ENCODE results near the gene KATNBL1.

The KATNBL1 gene, protein sequence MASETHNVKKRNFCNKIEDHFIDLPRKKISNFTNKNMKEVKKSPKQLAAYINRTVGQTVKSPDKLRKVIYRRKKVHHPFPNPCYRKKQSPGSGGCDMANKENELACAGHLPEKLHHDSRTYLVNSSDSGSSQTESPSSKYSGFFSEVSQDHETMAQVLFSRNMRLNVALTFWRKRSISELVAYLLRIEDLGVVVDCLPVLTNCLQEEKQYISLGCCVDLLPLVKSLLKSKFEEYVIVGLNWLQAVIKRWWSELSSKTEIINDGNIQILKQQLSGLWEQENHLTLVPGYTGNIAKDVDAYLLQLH

DNA sequence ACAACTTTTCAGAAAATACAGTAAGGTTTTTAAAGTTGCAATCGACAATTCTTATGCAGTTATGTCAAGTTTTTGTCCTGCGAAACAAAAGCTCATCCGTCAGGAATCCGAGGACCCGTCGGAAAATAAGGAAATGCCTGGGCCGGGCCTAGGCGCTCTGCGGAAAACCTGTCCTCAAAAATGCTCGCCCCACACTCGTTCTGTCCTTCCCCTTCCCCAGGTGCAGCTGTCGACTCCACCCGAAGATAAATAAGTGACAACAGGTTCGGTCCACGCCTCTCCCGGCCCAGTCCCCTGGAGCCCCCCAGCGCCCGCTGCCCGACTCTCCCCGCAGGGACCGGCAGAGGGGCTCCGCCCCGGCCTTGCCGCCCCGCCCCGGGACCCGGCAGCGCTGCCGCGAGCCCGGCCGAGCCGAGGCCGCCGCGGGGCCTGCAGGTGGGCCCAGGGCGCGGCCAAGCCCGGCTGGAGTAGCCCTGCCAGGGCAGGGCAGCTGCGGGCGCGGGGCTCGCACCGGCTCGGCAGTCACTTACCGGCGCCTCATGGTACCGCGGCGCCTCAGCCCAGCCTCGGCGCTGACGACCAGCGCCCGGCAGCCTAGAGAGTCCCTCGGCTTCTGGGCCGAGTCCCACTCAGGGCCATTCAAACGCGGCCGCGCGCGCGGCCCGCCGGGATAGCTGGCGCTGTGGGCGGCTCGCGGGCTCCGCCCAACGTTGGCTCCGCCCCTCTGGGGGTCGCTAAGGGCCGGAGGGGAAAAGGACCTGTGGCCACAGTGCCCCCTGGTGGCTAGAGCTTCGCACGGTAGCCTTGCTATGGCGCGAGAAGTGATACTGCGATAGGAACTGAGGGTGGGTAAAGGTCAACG lies at the start of gene KATNBL1:
KATNBL1 (minus strand) TSS at position 676 of the 862 bp plus-strand sequence. CDS start 46,420 bp downstream, outside the sequence.
- in situ Hi-C loops (cut with MboI; ENCODE audit: low sequenced_read_pairs): loop anchor here (10.0 kb wide), 1 partner anchor 145 kb away; no protein-coding TSS in a partner anchor

DNA sequence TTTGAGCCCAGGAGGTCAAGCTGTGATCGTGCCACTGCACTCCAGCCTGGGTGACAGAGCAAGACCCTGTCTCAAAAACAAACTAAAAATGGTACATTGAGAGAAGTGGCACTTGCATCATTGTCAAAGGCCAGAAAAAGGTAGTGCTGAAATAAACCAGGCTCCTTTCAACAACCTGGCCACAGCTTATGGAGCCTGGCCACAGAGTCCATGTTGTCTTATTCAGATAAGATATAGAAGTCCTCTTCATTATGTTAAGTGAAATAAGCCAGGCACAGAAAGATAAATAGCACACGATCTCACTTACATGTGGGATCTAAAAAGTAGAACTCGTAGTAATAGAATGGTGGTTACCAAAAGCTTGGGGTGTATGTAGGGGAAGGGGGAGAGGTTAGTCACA lies 49.7 kb upstream of the KATNBL1 start:
- in situ Hi-C loops (cut with MboI; ENCODE audit: low sequenced_read_pairs): no loop called here

DNA sequence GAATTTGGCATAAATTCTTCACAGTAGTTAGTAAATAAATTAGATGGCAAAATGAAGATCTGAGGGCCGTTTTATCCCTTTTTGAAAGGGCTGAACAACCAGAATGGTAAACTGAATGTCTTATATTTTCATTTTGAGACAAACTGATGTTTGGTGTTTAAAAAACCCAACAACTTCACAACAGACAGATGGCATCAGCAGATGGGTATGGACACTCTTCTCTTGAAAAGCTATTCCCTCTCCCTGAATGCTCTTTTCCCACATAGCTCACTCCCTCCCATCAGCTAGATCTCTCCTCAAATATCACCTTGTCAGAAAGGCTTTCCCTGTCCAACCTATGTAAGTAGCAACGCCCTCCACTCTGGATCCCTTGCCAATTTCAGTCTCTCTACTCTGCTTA lies 48.3 kb upstream of the KATNBL1 start:
- in situ Hi-C loops (cut with MboI; ENCODE audit: low sequenced_read_pairs): no loop called here

DNA sequence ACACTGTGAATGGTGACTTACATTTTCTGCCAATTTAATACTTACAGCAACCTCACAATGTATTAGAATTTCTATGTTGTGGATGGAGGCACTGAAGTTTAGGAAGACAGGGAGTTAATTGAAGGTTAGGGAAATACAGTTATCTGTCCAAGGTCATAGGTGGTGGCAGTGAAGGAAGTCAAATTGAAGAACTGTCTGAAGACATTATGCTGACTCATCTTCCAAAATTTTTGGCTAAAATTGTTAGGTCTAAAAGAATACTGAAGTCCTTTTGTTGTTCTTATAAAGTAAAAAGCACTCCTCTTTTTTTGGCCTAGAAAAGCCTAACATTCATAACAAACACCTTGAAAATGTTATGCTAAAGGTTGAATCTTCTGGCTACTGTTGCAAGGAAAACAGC lies 42.6 kb upstream of the KATNBL1 start:
- in situ Hi-C loops (cut with MboI; ENCODE audit: low sequenced_read_pairs): no loop called here

DNA sequence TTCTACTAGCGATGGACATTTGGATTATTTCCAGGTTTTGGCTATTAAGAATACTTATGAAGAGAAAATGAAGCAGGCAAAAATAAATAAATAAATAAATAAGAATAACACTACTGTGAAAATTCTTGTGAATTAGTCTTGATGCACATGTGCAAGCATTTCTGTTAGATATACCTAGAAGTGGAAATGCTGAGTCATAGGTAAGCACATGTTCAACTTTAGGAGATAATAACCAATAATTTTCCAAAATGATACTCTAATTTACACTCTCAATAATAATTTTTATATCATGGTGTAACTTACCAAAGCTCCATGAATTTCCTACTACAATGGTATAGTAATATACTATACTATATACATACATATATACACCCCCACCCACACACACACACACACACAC lies 38.3 kb upstream of the KATNBL1 start:
- in situ Hi-C loops (cut with MboI; ENCODE audit: low sequenced_read_pairs): loop anchor here (25.0 kb wide), 1 partner anchor 339 kb away; the partner anchor contains the start of gene GOLGA8B

DNA sequence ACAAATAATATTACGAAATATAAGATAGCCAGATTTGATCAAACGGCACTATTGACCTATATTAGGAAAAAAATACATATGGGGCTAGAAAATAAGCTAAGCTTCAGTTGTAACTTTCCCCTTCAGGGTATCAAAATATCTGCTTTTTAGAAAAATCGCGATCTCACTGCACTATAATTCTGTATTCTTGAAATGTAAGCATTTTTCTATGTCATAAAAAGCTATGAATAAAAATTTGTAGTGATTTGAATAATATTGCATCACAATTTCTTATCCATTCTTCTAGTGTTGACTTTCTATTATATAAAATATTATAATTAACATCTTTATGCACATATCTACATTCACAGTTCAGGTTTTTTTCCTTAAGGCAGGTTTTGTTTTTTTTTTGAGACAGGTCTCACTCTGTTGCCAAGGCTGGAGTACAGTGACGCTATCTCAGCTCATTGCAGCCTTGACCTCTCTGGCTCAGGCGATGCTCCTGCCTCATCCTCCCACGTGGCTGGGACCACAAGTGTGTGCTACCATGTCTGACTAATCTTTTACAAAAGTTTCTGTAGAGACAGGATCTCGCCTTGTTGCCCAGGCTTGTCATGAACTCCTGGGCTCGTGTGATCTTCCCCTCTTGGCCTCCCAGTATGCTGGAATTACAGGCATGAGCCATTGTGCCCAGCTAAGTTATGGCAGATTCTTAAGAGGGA lies 36.5 kb upstream of the KATNBL1 start:
- in situ Hi-C loops (cut with MboI; ENCODE audit: low sequenced_read_pairs): loop anchor here (25.0 kb wide), 1 partner anchor 341 kb away; the partner anchor contains the start of gene GOLGA8B

DNA sequence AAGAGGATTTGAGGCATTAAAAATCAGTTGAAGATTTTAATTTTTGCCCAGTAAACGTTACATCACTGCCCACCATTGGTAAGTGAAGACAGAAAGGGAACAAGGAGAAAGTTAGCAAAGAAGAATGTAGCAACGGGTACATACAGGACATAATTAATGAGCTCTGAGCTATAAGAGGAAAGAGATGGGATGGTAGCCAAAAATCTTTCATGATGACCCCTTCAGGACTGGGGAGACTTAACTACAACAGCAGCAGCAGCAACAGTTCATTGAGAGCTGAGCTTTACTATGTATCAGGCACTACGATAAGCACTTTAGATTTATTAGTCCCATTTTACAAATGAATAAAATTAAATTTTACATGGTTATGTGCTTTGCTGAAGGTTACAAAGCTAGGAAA lies 33.3 kb upstream of the KATNBL1 start:
- in situ Hi-C loops (cut with MboI; ENCODE audit: low sequenced_read_pairs): loop anchor here (25.0 kb wide), 1 partner anchor 344 kb away; the partner anchor contains the start of gene GOLGA8B

DNA sequence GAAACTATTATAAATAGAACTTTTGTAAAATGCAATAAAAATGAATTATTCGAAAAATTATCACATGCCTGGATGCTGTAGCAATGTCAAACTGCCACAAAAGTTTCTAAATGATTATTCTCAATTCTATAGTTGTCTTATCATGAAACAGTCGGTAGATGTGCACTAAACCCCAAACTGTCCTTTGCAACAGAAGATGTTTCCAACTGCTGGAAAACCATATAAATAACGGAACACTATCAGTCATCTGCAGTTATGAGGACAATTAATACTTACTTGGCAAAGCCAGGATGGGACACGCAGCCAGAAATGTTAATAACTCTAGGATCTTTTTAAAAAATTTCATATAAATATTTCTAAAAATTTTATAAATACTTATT lies 32.4 kb upstream of the KATNBL1 start:
- in situ Hi-C loops (cut with MboI; ENCODE audit: low sequenced_read_pairs): loop anchor here (25.0 kb wide), 1 partner anchor 345 kb away; the partner anchor contains the start of gene GOLGA8B

DNA sequence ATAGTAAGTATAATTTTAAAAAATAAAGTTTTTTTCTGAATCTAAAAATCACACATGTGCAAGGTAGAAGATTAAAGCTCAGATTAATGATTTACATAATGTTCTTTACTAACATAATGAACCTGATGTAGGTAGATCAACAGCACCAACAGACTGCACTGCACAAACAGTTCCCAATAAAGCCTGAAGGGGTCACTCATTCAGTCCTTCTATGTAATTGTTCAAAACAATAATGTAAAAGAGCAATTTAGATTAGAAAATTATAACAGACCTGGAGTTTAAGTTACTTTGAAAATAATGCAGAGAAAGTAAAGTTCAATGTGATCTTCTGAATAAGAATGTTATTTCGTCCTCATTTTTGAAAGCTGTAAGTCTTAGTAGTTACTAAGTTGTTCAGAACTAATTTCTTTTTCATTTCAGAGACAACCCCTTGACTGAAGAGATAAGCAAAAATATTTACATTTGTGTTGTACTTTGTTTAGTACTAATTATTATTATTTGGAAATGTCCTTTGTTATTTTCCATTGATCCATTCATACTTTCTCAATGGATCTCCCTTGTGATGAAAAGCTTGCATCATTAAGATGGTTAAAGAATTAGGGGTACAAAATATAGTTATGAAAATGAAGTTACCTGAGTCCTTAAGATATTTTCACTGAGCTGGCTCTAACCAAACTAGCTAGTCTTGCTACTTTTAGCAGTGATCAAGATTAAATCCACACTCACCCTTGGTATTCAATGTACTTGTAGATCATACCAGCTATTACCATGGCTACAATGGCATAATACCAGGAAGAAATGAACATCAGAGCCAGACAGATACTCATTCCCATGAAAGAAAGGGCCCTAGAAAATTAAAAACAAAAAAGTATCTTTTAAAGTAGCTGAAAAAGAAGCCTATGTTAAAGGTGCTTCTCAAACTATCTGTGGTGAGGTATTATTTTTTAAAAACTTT lies 31.8 kb upstream of the KATNBL1 start:
- in situ Hi-C loops (cut with MboI; ENCODE audit: low sequenced_read_pairs): loop anchor here (25.0 kb wide), 1 partner anchor 346 kb away; the partner anchor contains the start of gene GOLGA8B

DNA sequence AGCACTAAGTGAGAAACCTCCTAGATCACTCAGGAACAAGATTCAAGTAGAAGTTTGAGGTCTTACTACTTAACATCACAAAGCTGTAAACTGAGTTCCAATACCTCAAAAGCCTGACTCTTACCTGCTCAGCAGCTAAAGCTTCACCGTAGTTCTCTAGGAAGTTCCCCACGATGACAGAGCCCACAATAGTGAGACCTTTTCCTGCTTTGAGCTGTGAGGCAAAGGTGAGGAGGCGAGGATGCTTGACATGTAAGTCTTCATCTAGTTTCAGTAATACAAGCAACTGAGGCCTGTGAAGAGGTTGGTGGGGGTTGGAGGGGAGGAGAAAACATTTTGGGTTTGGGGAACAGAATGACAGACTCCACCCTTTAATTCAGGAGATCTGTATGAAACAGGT lies 30.6 kb upstream of the KATNBL1 start:
- in situ Hi-C loops (cut with MboI; ENCODE audit: low sequenced_read_pairs): loop anchor here (25.0 kb wide), 1 partner anchor 347 kb away; the partner anchor contains the start of gene GOLGA8B

DNA sequence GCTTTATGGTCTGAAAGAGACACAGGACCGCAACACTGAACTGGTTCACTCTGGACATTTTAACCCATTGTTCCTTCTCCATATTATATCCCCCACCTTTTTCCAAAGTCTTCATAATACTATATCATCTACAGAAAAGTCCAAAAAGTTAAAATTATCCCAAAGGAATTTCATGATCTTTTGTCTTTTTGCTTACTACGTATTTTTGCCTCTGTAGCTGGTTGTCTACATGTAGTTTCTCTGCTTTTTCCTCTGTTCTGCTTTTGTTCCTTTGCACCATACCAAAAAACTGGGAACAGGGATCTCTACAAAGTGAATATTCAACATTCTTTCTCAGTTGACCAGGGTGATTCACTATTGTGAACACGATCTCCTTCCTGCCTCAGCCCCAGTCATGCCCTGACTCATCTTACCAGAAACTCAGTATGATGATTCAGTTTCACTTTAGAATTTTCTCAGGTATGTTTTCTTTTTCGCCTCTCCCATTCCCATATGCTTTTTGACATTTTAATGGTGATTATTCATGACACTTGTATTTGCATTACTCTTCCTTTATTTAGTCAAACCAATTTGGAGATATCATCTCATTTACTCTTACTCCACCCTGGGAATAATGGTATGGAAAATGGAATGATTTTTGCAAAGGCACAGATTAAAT lies 29.4 kb upstream of the KATNBL1 start:
- in situ Hi-C loops (cut with MboI; ENCODE audit: low sequenced_read_pairs): loop anchor here (10.0 to 25.0 kb wide), 2 partner anchors 56 to 348 kb away; partner anchors contain the start of gene GOLGA8B

DNA sequence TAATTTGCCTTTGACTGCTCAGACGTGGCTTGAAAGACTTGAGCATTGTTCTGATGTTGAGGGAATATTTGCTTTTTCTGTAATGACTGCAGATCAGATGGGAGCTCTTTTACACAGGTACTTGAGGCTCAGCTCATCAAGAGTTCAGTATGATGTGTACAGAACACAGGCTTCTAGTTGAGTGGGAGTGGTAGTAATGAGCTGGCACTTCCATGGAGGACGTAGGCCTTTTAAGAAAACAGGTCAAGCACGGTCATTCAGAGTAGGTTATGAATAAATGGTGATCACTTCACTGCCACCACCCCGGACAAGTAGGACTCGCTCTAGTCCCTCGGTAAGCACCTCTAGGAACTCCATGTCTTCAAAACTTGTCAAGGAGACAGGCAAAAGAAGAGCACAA lies 23.7 kb upstream of the KATNBL1 start:
- in situ Hi-C loops (cut with MboI; ENCODE audit: low sequenced_read_pairs): loop anchor here (10.0 to 25.0 kb wide), 2 partner anchors 61 to 354 kb away; partner anchors contain the start of gene GOLGA8B

DNA sequence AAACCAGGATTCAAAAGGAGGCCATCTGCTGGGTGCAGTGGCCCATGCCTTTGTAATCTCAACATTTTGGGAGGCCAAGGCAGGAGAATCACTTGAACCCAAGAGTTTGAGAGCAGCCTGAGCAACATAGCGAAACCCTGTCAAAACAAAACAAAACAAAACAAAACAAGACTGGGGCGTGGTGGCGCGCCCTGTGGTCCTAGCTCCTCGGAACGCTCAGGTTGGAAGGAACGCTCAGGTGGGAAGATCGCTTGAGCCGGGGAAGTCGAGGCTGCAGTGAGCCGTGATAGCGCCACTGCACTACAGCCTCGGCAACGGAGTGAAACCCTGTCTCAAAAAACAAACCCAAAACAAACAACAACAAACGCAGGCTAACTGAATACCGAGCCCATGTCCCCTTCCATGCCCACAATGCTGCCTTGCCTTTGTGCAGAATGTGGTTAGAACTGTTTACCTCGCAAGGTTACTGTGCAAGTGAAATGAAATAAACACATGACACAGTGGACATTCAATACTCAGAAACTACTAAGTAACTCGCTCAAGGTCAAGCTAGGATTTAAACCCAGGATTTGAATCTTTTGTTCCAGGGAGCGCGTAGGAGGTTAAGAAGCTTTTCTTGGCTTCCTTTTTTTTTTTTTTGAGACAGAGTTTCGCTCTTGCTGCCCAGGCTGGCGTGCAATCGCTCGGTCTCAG lies 14.2 kb upstream of the KATNBL1 start:
- in situ Hi-C loops (cut with MboI; ENCODE audit: low sequenced_read_pairs): loop anchor here (10.0 kb wide), 1 partner anchor 119 kb away; the partner anchor contains the start of genes EMC7 and PGBD4

DNA sequence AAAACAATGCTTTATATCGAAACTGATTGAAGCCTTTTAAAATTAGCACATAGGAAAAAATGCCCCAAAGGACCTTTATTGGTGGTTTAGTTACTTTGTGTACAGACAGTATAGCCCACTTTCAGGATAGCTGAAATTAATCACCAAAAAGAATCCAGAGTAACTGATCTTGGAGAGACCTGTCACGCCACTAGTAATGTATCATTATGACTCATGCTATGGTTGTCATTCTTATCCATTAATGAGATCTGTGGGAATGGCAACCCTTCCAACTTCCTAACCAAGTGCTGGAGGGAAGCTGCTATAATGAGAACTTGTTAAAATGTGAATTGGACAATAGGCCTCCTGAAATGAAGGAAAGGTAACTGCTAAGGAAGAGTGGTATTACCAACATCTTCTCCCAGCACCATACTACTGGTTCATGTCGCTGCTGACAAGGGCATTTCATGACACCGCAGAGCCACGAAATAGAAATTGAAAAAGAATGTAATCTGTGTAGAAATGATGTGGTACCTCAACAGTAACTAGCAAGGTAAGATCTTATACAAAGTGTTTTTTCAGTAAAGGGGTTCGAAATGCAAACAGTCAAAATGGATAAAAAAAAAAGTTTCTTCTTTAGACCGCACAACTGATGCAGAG lies 7.8 kb upstream of the KATNBL1 start:
- in situ Hi-C loops (cut with MboI; ENCODE audit: low sequenced_read_pairs): loop anchor here (10.0 kb wide), 1 partner anchor 153 kb away; no protein-coding TSS in a partner anchor

DNA sequence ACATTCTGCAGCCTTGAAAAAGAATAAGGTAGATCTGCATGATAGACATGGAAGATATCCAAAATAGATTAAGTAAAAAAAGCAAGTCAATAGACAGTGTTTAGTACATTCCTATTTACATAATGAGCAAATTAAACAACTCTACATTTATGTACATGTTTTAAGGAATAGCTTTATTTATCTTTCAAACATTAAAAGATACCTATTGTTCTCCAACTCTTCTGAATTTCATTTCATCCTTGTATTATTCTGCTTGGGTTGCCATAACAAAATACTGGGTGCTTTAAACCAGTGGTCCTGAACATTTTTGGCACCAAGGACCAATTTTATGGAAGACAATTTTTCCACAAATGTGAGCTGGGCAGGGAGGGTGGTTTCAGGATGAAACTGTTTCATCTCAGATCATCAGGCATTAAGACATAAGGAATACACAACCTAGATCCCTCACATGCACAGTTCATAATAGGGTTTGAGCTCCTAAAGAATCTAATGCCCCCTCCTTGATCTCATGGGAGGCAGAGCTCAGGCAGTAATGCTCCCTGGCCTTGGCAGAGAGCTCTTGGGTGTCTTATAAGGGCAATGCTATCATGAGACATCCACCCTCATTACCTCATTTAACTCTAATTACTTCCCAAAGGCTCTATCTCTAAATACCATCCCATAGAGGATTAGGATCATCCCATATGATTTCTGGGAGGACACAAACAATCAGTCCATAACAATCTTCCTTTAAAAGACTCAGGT lies 6.8 kb upstream of the KATNBL1 start:
- in situ Hi-C loops (cut with MboI; ENCODE audit: low sequenced_read_pairs): loop anchor here (10.0 kb wide), 1 partner anchor 152 kb away; no protein-coding TSS in a partner anchor

DNA sequence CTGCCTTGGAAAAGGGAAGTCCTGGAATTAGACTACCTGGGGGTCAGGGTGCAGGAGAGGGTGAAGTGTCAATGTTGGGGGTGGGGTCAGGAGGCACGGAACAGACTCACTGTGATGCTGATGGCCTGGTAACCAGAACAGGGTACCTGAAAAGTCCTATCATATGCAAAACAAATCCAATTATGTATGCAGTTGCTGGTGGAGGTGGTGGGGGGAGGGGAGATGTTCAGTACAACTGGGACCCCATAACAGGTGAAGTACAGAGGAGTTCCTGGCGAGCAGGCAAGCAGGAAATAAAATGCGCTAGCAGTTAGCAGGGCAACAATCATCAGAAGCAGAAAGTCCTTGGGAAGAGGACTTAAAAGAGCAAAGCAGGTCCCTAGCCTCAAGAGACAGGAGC lies 4.2 kb upstream of the KATNBL1 start:
- in situ Hi-C loops (cut with MboI; ENCODE audit: low sequenced_read_pairs): loop anchor here (10.0 kb wide), 1 partner anchor 149 kb away; no protein-coding TSS in a partner anchor

DNA sequence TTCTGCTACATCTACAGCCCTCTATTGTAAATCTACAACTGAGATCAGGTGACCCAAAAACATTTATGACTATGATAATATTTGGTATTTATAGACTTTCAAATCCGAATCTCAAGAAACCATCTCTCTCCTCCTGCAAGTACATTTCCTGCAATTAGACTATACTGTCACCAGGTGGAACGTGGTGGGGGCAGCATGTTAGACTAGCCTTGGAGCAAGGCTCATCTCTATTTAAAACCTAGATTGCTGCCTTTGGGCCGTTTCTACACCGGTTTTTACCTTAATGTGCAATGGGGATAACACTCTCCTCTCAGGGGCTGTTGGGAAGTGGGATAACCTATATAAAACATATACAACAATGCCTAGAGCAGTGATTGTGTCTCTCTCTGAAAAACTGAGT lies 3.8 kb upstream of the KATNBL1 start:
- in situ Hi-C loops (cut with MboI; ENCODE audit: low sequenced_read_pairs): loop anchor here (10.0 kb wide), 1 partner anchor 149 kb away; no protein-coding TSS in a partner anchor

Data from HL-60/S4 (cell line).